A172 (cell line): ENCODE measurements around the gene SYNPO2. TPM values are rescaled to one million over a fixed set of nuclear protein-coding genes. Genes with fewer than 3 reads are reported as not detected.
"Not testable (repeated sequence)": the region's sequence is repeated elsewhere in the genome, so short reads cannot be mapped to it uniquely, and the experiment has no call there.

Experiments
- DNase-seq: peaks from one replicate; pipeline ENCODE4 v3.0.0-alpha.2; 2015; ENCODE audit warnings: low spot score
- total RNA-seq: library from RNA; depleted of rRNA; stranded (reverse); fragments of >200 nt; shearing (Covaris generic); gene quantifications from 2 replicates; pipeline ENCODE4 v1.2.3, GENCODE V29; 2014; rRNA removed

Gene SYNPO2
- total RNA-seq, result 0.07 and 0.10 TPM in 2 replicates

- DNase-seq, result peak; percentile 65
These were observed at the start of gene SYNPO2 for GRCh38 chr4:118888666-118889311. SYNPO2 (plus strand) TSS chr4:118888854; CDS start chr4:118889037, 183 bp downstream.

GRCh38 chr4:118839221-118839927 is 49.3 kb upstream of the SYNPO2 start:
- DNase-seq, result no peak

GRCh38 chr4:118842055-118842454 is 46.6 kb upstream of the SYNPO2 start:
- no peak for DNase-seq

- no peak for DNase-seq
These were observed 45.4 kb upstream of the SYNPO2 start for GRCh38 chr4:118843237-118843636.

- DNase-seq, result no peak
These were observed 43.1 kb upstream of the SYNPO2 start for GRCh38 chr4:118845552-118846050.

GRCh38 chr4:118846979-118847378 is 41.7 kb upstream of the SYNPO2 start:
- DNase-seq, result no peak

- DNase-seq, result no peak
These were observed 40.4 kb upstream of the SYNPO2 start for GRCh38 chr4:118848242-118848641.

GRCh38 chr4:118848901-118849300 is 39.8 kb upstream of the SYNPO2 start:
- DNase-seq, result no peak

GRCh38 chr4:118849867-118850487 is 38.7 kb upstream of the SYNPO2 start:
- no peak for DNase-seq

GRCh38 chr4:118850488-118851173 is 38.0 kb upstream of the SYNPO2 start:
- peak; percentile 43 for DNase-seq

- no peak for DNase-seq
These were observed 30.9 kb upstream of the SYNPO2 start for GRCh38 chr4:118857760-118858159.

GRCh38 chr4:118858779-118859178 is 29.9 kb upstream of the SYNPO2 start:
- DNase-seq, result no peak

GRCh38 chr4:118865091-118865708 is 23.5 kb upstream of the SYNPO2 start:
- DNase-seq, result peak; percentile 59

- DNase-seq, result no peak
These were observed 22.2 kb upstream of the SYNPO2 start for GRCh38 chr4:118866442-118866841.

GRCh38 chr4:118867311-118868067 is 21.2 kb upstream of the SYNPO2 start:
- DNase-seq, result no peak

- no peak for DNase-seq
These were observed 18.8 kb upstream of the SYNPO2 start for GRCh38 chr4:118869808-118870342.

- no peak for DNase-seq
These were observed 16.5 kb upstream of the SYNPO2 start for GRCh38 chr4:118872181-118872580.

GRCh38 chr4:118877797-118878196 is 10.9 kb upstream of the SYNPO2 start:
- DNase-seq, result no peak

GRCh38 chr4:118878507-118878906 is 10.1 kb upstream of the SYNPO2 start:
- not testable (repeated sequence) for DNase-seq

GRCh38 chr4:118879409-118879808 is 9.2 kb upstream of the SYNPO2 start:
- DNase-seq, result no peak
